Medulla oblongata (tissue), 1 donor: ENCODE results near the gene CA9.

ENCODE experiments used
- DNase-seq: peaks from one replicate; pipeline ENCODE4 v3.0.0-alpha.2; 2015; ENCODE audit errors: extremely low spot score

CA9 gene

DNA sequence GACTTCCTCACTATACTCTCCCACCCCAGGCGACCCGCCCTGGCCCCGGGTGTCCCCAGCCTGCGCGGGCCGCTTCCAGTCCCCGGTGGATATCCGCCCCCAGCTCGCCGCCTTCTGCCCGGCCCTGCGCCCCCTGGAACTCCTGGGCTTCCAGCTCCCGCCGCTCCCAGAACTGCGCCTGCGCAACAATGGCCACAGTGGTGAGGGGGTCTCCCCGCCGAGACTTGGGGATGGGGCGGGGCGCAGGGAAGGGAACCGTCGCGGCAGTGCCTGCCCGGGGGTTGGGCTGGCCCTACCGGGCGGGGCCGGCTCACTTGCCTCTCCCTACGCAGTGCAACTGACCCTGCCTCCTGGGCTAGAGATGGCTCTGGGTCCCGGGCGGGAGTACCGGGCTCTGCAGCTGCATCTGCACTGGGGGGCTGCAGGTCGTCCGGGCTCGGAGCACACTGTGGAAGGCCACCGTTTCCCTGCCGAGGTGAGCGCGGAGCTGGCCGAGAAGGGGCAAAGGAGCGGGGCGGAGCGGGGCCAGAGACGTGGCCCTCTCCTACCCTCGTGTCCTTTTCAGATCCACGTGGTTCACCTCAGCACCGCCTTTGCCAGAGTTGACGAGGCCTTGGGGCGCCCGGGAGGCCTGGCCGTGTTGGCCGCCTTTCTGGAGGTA, 2.1 kb downstream of the CA9 start:
- no peak for DNase-seq

DNA sequence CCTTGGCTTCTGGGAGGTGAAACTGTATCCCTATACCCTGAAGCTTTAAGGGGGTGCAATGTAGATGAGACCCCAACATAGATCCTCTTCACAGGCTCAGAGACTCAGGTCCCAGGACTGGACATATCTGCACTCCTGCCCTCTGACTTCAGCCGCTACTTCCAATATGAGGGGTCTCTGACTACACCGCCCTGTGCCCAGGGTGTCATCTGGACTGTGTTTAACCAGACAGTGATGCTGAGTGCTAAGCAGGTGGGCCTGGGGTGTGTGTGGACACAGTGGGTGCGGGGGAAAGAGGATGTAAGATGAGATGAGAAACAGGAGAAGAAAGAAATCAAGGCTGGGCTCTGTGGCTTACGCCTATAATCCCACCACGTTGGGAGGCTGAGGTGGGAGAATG, 5.4 kb downstream of the CA9 start:
- no peak for DNase-seq

DNA sequence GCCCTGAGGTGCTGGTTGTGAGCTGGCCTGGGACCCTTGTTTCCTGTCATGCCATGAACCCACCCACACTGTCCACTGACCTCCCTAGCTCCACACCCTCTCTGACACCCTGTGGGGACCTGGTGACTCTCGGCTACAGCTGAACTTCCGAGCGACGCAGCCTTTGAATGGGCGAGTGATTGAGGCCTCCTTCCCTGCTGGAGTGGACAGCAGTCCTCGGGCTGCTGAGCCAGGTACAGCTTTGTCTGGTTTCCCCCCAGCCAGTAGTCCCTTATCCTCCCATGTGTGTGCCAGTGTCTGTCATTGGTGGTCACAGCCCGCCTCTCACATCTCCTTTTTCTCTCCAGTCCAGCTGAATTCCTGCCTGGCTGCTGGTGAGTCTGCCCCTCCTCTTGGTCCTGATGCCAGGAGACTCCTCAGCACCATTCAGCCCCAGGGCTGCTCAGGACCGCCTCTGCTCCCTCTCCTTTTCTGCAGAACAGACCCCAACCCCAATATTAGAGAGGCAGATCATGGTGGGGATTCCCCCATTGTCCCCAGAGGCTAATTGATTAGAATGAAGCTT, 6.1 kb downstream of the CA9 start:
- DNase-seq = no peak

DNA sequence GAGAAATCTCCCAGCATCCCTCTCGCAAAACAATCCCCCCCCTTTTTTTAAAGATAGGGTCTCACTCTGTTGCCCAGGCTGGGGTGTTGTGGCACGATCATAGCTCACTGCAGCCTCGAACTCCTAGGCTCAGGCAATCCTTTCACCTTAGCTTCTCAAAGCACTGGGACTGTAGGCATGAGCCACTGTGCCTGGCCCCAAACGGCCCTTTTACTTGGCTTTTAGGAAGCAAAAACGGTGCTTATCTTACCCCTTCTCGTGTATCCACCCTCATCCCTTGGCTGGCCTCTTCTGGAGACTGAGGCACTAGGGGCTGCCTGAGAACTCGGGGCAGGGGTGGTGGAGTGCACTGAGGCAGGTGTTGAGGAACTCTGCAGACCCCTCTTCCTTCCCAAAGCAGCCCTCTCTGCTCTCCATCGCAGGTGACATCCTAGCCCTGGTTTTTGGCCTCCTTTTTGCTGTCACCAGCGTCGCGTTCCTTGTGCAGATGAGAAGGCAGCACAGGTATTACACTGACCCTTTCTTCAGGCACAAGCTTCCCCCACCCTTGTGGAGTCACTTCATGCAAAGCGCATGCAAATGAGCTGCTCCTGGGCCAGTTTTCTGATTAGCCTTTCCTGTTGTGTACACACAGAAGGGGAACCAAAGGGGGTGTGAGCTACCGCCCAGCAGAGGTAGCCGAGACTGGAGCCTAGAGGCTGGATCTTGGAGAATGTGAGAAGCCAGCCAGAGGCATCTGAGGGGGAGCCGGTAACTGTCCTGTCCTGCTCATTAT, 6.8 kb downstream of the CA9 start:
- no peak for DNase-seq

DNA sequence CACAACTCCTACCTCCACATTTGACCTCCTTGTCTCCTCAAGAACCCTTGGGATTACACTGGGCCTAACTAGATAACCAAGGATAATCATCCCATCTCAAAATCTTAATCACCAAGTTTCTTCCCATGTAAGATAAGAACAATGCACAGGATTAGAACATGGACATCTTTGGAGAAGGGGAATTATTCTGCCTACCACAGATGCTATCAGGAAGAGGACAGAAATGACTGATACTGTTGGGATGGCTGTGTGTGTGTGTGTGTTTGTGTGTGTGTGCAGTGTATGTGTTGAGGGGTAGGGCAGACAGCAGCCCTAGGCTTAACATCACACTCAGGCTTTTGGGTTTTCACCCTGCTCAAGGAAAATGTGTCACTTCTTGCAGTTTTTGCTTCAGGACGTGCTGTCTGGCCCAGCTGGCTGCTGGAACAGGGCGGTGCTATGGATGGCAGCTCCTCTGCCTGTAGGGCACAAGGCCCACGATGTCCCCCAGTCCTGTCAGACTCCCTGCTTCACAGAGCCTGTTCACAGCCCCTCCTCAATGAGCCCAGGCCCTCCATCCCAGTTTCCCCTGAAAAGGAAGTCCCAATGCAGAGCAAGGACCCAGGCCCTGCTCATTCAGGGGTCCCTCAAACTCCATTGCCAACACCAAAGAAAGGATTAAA, 7.7 kb downstream of the CA9 start:
- no peak for DNase-seq

DNA sequence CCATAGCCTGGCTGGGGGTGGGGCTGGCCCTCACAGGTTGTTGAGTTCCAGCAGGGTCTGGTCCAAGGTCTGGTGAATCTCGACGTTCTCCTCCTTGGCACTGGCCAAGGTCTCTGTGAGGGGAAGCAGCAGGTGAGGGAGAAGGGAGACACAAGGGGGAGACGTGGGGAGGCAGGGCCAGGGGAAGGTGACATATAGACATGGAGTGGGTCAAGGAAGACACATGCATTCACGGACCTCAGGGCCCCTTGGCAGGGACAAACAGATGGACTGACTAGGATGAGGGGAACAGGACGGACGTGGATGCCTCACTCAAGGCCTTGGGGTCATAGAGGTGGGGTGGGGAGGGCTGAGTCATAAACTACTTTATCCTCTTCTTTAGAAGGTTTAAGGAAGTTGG, 8.3 kb downstream of the CA9 start:
- no peak for DNase-seq

DNA sequence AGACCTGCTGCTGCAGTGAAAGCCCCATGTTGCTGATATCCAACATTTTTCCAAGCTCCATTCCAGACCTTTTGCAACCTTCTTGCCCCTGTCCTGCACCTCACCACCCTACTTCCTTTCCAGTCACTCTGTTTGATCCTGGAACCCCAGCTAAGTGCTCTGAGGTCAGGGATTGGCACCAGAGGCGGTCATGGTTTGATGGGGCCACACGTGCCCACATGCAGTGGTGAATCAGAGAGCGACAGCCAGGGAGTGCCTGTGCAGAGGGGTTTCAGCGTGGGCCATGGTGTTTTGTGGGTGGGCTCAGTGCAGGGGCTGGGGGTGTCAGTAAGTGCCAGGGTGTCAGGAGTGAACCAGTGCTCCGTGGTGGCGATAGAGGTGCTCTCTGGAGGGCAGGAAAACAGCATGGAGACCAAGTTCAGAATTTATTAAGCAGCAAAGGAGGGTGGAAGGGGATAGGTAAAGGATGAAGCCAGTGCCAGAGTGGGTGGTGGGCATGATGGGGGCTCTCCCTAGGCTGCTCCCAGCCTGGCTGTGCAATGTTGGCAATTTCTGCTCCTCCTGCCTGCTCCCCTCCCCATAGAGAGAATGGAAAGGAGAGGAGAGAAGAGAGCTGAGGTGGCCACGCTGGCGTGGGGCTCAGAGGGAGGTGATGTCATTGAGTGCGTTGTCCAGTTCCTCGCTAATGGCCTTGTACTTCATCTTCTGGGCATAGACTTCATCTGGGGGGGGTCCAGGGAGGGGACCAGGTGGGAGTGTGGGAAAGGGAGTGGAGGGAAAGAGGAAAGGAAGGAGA, 9.0 kb downstream of the CA9 start:
- no peak for DNase-seq

DNA sequence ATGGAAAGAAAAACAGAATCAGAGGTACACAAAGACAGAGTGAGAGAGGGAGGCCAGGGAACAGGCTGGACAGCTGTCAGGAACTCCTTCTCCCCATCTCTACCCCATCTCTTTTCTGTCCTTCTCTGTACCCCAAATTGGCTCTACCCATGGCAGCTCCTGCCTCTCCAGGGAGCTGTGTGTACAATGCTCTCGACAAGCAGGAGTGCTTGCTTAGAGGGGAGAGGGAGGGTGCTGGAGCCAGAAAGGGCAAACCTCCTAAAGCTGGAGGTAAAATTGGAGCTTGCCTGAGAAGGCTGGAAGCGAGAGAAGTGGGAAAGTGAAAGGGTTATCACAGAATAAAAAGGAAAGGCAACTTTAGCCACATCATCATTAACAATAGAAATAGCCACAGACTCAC, 9.6 kb downstream of the CA9 start:
- DNase-seq = no peak

DNA sequence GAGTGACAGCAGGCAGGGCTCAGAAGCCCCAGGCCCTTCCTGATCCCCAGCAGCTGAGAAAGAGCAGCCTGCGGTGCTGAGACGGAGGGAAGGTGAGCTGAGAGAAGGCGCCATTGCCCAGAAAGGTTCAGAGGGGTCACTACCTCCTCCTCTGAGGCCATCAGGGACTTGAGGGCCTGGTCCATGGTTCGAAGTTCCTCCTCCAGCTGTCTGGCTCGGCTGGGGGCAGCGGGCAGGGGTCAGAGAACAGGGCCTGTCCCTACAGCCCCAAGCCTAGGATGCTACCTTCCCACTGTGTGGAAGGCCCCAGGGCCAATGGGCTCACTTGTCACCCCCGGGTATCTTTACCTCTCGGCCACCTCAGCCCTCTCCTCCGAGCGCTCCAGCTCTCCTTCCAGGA, 11.2 kb downstream of the CA9 start:
- DNase-seq = no peak

DNA sequence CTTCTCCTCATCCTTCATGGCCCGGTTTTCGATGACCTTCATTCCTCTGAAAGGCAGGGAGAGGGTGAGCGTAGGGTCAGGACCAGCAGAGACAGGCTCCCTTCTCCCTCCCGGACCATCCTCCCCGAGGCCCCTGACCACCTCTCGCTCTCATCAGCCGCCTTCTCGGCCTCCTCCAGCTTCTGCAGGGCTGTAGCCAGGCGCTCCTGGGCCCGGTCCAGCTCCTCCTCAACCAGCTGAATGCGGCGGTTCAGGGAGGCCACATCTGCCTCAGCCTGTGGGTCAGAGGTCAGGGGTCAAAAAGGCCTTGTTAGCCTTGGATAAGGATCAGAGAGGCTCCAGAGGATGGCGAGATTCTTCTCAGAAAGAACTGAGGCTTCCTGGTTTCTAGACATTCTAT, 11.8 kb downstream of the CA9 start:
- no peak for DNase-seq

DNA sequence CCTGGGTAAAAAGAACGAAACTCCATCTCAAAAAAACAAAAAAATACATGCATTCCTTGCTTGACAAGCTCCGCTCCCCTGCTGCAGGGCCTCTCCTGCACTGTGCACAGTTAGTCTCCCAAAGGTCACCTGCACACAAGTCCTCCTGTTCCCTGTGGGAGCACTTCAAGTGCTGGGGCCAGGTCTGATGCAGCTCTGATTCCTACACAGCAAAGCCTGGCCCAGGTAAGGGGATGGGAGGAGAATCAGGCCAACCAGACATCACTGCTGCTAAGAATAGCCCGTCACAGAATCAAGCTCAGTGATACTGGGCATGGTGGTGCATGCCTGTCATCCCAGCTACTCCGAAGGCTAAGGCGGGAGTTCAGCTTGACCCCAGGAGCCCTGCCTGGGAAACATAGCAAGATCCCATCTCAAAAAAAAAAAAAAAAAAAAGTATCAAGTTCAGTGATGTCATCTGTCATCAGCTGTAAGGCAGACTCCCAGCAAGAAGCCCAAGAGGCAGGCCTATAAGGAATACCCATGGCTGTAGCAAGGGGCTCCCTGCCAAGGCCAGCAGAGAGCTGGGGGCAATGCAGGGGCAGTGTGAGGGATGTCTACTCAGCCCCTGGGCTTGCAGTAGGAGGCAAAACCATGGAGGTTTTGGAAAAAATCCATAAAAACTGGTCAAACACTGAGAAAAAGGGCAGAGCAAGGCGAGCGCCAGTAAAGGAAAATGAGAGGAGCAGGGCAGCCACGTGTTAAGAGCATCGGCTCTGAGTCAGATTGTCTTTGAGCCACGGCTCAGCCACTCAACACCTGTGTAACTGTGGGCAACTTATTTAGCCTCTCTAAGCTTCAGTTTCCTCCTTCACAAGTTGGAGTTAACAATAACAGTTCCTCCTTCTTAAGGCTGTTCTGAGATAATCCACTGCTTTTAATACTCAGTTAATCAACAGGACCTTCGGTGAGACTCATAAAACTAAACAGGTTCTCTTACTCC, 12.8 kb downstream of the CA9 start:
- DNase-seq = no peak

DNA sequence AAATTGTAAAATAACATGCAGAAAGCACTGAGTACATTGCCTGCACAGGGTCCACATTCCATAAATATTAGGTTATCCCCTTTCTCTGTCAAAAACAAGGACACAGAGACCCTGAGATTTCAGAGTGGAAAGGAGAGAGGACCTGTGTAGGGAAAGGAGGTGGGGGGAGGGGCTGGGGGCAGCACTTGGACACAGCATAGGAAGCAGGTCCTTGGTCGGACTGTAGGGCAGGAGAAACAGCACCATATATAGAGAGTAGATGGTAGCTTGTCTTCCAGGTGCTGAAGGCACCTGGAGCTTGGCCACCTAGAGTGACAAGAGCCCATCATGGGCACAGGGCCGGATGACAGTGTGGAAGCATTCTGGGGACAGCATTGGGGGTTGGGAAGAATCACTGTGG, 13.6 kb downstream of the CA9 start:
- no peak for DNase-seq

DNA sequence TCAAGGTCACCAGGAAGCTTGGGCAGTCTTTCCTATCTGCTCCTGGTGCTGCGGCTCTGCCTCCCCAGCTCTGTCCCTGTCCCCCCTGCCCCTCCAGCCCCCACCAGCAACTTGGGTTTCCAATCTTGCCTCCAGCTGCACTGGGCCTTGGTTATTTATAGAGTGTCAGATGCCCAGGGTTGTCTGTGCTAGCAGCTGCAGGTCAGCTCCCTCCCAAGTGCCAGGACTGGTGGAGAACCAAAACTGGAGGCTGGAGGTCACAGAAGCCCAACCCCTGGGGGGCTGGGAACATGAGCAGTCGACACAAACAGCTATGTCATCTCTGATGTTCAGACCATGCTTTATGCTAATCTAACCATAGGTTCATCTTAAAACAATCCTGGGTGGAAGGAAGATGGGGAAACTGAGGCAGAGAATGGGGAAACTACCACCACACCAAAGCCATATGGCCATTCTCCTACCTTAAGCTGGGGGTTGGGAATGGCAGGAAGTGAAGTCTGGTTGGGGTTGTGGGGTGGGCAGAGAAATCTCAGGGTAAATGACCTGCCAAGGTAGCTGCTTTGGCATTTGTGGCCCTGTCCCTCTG, 14.3 kb downstream of the CA9 start:
- DNase-seq = no peak

DNA sequence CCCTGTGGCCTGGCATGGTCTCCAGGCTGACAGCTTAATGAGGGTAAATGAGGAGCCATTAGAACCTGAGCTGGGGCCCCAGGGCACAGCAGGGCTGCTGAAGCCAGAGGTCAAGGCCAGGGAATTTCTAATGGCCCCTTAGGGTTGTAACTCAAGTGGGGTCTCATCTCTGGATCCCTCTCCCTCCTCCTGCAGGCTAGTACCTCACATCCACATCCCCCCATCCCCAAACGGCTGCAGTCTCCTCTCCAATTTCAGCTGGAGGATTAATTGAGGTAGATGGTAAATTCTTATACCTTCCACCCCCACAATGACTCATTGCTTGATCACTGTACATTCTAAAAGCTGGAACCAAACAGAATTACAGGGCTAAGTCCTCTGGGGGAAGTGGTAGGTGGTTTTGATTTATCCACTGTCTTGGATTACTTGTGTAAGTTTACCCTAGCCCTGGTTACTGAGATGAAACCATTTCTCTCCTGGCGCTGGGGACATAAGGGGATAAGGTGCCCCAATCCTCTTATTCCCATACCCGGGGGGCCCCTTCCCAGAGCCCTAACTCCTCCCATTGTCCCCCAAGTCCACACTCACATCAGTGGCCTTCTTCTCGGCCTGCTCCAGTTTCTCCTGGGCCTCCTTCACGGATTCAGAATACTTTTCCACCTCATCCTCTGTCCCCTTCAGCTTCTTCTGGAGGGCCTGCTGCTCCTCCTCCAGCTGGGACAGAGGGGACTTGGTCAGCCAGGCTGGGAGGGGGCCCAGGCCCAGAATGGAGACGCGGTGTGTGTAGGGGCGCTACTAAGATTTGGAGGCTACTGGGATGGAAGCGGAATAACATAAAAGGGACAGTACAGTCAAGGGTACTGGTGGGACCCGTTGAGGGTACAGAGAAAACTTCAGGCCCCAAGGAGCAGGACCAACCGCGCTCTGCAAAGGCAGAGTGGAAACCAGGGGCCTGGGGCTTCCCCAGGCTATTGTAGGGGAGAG, 15.1 kb downstream of the CA9 start:
- no peak for DNase-seq

DNA sequence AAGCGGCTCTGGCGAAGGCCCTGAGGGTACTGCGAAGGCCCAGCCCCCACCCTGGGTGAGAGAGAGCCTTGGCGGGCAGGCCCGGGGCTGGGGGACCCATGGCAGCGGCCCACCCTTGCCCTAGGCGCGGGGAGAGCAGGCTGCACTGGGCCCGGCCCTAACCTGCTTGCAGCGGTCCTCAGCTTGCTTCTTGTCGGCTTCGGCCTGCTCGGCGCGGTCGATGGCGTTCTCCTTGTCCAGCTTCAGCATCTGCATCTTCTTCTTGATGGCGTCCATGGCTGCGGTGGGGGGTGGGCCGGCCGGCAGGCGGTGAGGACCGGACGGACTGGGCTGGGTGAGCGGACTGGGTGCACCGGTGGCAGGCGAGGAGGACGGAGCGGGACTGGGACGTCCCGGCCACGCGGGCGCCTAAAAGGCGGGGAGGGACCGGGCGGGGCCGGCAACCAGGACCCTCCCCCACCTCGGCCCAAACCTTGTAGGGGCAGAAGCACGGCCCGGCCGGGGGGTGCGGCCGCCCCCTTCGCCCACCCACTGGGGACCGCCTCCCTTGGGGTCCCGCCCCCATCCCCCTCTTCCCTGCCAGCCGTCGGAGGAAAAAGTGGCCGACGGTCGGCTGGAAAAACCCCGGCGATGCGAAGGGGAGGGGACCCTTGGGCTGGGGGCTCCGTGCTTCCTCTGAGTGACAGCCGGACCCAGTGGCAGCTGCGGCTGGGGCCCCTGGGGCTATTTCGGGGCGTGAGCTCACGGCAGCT, 16.0 kb downstream of the CA9 start, which contains the start of gene TPM2:
TSS of gene TPM2 (minus strand) at position 384 of the 752 bp plus-strand sequence. CDS start at position 276, 108 bp downstream.
- no peak for DNase-seq

DNA sequence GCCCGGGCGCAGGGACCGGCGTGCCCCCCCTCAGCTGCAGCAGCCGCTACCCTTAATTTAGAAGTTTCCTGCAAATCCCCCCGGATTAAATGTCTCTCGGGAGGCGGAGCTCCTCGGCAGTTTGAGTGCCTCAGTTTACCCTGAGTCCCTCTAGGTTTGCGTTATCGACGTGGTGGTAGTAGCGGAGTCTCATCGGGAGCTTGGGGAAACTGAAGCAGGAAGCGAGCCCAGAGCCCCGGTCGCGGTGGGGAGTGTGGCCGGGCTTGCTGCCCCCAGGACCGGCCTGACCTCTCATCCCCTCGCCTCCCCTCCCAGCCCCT, 16.5 kb downstream of the CA9 start:
- DNase-seq = no peak

DNA sequence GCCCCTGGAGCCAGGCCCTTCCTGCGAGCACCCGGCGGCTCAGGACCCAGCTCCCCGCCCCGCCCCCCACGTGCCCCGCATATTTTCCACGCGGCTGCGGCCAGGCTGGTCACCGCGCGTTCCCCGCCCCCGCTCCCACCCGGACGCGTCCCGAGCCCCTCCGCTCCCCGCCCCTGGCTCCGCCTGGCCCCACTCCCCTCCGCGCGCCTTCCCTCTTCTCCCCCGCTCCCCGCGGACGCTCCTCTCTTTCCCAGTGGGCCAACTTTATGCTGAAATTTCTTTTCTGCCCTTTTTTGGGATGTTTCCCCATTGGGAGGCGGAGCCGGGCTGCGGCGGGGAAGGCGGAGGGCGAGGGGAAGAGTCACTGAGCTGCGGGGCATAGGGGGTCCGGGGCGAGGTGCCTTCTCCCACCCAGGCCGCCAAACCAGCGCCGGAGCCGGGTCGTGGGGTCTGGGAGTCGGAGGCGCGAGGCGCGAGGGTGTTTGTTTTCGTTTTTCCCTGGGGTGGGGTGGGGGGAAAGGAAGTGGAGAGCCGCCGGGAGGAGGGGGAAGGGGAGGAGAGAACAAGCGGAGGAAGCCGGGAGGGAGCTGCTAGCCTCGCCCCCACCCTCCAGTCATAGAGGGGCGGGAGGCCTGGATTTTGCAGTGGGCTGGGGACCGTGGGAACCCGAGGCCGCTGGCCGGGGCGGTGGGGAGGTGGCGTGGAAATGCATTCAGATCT, 17.0 kb downstream of the CA9 start:
- peak; percentile 46 for DNase-seq

DNA sequence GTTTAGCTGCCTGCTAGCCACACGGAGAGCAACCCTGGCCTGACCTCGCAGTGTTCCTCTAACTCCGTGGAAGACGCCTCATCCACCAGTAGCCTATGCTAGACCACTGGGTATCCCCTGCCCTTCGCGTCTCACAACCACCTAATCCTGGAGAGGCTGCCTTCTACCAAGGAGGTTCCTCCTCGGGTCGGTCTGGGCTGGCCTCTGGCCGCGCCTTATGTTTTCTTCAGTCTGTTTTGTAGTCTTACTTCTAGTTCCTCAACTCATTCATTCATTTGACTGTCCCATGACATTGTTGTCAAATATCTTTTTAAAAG, 17.6 kb downstream of the CA9 start:
- peak; percentile 9 for DNase-seq
